ENCODE data around the gene TNRC6C.

GRCh38 chr17:78069695-78070094, 111.2 kb downstream of the TNRC6C start:
- TF ChIP-seq CTCF (conservative IDR thresholded peaks at IDR 0.05; ENCODE audit: low read depth in 2 of 2): no peak
- TF ChIP-seq EZH2 (IDR thresholded peaks at IDR 0.05; ENCODE audit: low read depth, unreplicated experiment): no peak
- TF ChIP-seq EZH2phosphoT487 (IDR thresholded peaks at IDR 0.05; ENCODE audit: unreplicated experiment): no peak
- no peak for TF ChIP-seq POLR2AphosphoS5 (IDR thresholded peaks at IDR 0.05; ENCODE audit: low read depth)
- TF ChIP-seq JUNB (IDR thresholded peaks at IDR 0.05; ENCODE audit: unreplicated experiment): no peak
- no peak for TF ChIP-seq ETS1 (IDR thresholded peaks at IDR 0.05)
- TF ChIP-seq ZNF114 (CRISPR knock-in tag; IDR thresholded peaks at IDR 0.05): no peak
- TF ChIP-seq ZNF331 (CRISPR knock-in tag; IDR thresholded peaks at IDR 0.05; ENCODE audit: low read depth): no peak
- no peak for TF ChIP-seq REST (IDR thresholded peaks at IDR 0.05; ENCODE audit: unreplicated experiment)
- TF ChIP-seq CREB1 (CRISPR knock-in tag; IDR thresholded peaks at IDR 0.05; ENCODE audit: low read depth): no peak
- no peak for TF ChIP-seq STAT1 (IDR thresholded peaks at IDR 0.05; ENCODE audit: unreplicated experiment)

Measured in GM23338 (cell line).